Omental fat pad (tissue), 4 donors: ENCODE data around the gene NAV2. TPM values are rescaled to one million over a fixed set of nuclear protein-coding genes. Genes with fewer than 3 reads are reported as not detected.
A peak's percentile ranks its signal among the peaks of the same experiment; 100 is the strongest.

Source experiments
- ATAC-seq: fragments of 150-250 bp; one replicate; pipeline ENCODE4 v1.9.1; 2016; ENCODE audit warnings: mild to moderate bottlenecking, moderate library complexity; ENCODE audit not compliant: low FRiP score
- DNase-seq: peaks from one replicate; pipeline ENCODE4 v3.0.0-alpha.2; 2019; ENCODE audit warnings: low spot score
- total RNA-seq, 4 donors: library from RNA; depleted of rRNA; stranded (reverse); fragments of >200 nt; gene quantifications; one replicate each; pipeline ENCODE4 v1.1.0, GENCODE V29; 2016
- TF ChIP-seq, protein P1 (sequence below), 3 donors: fragments of 450-650 bp; IDR thresholded peaks; one replicate each; pipeline ENCODE4 v1.5.1; 2016 to 2017; ENCODE audit warnings: antibody characterized with exemption in 3 of 3, mild to moderate bottlenecking in 3 of 3, moderate library complexity in 2 of 3

The NAV2 gene
- total RNA-seq, 4 donors from 2014 or later, result 6.3 to 41.6 (median 13.0) TPM

DNA sequence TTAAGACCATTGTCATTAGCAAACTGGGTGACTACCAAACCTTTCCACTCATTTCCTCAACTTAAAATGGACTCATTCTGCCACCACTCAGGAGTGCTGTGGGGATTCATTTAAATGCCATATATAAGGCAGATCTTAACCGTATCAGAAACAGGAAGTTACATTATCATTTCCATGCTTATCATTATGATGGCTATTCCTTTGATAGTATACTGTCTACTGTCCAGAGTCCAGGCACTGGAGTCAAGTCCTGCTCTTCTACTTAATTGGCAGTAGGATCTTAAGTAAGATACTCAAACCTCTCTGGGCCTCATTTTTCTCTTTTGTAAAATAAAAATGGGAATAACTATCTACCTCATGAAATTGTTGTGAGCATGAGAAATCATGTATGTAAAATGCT is 8.4 kb upstream of the NAV2 start:
- ATAC-seq, result no peak
- TF ChIP-seq, protein P1, sequence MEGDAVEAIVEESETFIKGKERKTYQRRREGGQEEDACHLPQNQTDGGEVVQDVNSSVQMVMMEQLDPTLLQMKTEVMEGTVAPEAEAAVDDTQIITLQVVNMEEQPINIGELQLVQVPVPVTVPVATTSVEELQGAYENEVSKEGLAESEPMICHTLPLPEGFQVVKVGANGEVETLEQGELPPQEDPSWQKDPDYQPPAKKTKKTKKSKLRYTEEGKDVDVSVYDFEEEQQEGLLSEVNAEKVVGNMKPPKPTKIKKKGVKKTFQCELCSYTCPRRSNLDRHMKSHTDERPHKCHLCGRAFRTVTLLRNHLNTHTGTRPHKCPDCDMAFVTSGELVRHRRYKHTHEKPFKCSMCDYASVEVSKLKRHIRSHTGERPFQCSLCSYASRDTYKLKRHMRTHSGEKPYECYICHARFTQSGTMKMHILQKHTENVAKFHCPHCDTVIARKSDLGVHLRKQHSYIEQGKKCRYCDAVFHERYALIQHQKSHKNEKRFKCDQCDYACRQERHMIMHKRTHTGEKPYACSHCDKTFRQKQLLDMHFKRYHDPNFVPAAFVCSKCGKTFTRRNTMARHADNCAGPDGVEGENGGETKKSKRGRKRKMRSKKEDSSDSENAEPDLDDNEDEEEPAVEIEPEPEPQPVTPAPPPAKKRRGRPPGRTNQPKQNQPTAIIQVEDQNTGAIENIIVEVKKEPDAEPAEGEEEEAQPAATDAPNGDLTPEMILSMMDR (IDR thresholded peaks at IDR 0.05), result no peak
- no peak for DNase-seq

DNA sequence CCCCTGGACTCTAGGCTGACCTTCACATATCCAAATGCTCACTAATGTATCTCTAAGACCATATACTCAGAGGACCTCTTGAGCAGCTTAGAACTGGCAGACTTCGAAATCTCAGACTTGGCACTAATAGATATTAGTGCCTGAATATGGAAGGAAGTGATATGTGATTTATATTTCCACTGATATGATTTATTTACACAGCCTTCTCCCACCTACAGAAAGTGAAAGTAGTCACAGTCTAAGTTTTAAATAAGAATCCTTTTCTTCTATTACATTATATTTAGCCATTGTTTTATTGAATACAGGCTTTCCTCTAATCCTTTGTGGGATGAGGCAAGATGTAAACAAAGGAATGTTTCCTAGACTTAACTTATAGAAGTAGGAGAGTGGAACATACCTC is 6.7 kb upstream of the NAV2 start:
- TF ChIP-seq, protein P1 (IDR thresholded peaks at IDR 0.05), result no peak
- DNase-seq, result no peak
- no peak for ATAC-seq

DNA sequence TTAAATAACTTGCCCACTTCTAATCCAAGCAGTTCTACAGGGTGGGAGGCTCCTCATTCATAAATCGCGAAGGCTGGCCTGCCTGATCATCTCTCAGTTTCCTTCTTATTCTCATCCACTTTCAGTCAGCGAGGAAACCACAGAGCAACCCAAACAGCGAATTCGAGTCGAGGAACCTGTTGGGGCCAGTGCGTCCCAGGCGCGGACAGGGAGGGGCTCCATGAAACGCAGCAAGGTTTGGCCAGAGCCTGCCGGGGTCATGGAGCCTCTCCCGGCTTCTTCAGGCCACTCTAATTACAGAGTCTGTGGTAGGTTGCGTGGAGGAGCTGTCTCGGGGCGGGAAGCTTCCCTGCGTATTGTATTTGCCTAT is 741 bp upstream of the NAV2 start:
- peak; percentile 5 for ATAC-seq
- no peak for DNase-seq
- TF ChIP-seq, protein P1 (IDR thresholded peaks at IDR 0.05), result no peak

DNA sequence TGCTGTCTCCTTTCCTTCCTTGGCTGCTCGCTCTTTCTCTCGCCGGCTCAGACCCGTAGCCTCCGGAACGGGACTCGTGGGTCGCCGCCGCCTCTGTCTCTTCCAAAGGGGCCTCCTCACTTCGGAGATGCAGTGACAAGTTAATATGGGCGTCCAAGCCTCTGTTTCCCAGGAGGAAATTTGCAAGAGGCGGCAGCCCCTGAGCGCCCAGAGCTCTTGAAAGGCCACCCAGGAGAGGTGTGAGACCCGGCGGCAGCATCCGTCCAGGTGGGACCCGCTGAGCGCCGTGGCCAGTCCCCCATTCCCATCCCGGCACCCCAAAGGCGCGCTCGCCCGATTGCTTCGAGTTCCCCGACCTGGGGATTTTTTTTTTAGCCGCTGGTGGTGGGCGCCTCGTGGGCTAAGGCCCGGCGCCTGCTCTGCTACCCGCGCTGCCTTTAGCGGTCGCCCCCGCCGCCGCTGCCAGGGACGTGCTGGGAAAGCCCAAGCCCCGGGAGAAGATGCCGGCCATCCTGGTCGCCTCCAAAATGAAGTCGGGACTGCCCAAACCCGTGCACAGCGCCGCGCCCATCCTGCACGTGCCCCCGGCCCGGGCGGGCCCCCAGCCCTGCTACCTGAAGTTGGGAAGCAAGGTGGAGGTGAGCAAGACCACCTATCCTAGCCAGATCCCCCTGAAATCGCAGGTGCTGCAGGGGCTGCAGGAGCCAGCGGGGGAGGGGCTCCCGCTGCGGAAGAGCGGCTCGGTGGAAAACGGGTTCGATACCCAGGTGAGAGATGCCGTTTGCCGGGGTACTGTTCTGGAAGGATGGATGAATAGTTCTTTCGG is 772 bp downstream of the NAV2 start:
- ATAC-seq (no peak), DNase-seq (no peak)
- TF ChIP-seq, protein P1 (IDR thresholded peaks at IDR 0.05), result no peak

DNA sequence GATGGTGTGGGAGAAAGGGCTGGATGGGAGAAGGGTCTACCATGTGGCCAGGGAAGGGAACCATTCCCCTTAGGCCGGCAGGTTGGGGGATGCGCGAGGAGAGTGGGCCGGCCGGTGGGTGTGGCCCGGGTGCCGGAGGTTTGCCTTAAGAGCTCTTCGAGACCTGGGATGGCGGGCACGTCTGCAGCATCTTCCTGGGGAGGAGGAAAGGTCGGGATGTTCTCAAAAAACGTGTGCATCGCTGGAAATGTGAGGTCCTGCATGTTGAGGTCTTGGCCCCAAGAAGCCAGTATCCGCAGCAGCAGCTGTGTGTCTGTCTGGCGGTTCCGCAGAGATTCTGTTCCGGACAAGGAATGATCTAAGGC is 1.4 kb downstream of the NAV2 start:
- no peak for ATAC-seq
- TF ChIP-seq, protein P1 (IDR thresholded peaks at IDR 0.05), result no peak
- DNase-seq, result no peak

DNA sequence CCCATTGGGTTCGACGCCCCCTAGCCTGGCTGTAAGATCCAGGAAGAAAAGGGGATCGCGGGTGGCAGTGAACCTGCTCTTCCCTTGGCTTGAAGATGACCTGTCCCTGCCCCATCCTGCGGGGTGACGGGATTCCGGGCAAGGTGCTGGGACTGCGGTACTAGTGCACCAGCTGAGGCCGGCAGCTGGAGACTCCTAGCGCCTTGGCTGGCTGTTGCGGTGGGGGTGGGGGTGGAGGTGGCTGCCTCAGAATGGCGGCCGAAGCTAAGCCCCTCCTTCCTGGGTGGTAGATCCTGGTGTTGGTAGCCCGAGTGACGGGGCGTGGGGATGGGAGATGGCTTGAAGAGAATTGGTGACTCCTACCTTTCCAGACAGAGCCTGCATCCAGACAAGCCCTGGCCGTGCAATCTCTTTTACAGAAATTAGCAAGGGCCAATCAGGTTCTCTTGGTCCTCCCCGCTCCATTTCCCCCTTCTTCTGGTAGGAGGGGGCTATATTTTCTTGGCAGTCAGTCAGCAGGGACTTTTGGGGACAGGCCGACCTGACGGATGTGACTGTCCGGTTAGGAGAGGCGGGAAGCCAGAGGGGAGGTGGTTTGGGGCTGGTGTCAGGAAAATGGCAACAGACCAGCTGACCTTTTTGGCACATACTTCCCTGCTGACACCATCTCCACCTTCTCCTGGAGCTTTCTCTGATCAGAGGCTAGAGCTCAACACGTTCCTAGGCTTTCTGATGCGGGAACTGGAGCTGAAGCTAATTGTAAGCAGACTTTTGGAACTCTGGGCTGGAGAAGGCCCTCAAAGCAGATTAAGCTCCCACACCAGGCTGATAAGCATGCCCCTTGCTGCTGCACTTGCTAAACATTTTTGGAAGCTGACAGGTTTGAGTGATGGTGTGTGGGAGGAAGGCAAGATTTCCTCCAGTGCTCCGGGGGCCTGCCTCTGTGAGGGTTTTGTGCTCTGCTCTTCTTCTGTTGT is 2.0 kb downstream of the NAV2 start:
- DNase-seq (no peak), ATAC-seq (no peak)
- TF ChIP-seq, protein P1 (IDR thresholded peaks at IDR 0.05), result no peak
